ENCODE results near the gene BTN3A1.

BTN3A1 gene

GRCh38 chr6:26362836-26363220 lies 39.2 kb upstream of the BTN3A1 start:
- Histone ChIP-seq H3K79me2 (ENCODE audit: control insufficient read depth, low read length) (no peaks in the 10 kb centered on the region), H3K36me3 (ENCODE audit: control insufficient read depth, low read length) (no peaks in the 10 kb centered on the region), H3K9me3 (ENCODE audit: control insufficient read depth, insufficient read depth, low read length) (no peaks in the 10 kb centered on the region), H4K20me1 (ENCODE audit: control insufficient read depth, insufficient read depth, low read depth, low read length) (no peaks in the 10 kb centered on the region), H3K27me3 (ENCODE audit: control insufficient read depth, low read length) (no peaks in the 10 kb centered on the region), H3F3A (ENCODE audit: control insufficient read depth, insufficient read depth) (no peaks in the 10 kb centered on the region), H3K9me2 (replicated peaks; ENCODE audit: control insufficient read depth, low read length) (no peaks in the 10 kb centered on the region), H3K27ac (ENCODE audit: low read depth, low read length) (no peak overlapping the region), H3K4me2 (ENCODE audit: low read length) (no peak overlapping the region), H3K4me1 (ENCODE audit: control insufficient read depth, low read length) (peaks cover 27% of the 10 kb centered on the region), H3K4me3 (ENCODE audit: low read length) (no peak overlapping the region)
- TF ChIP-seq EZH2phosphoT487 (IDR thresholded peaks at IDR 0.05; ENCODE audit: borderline replicate concordance, low read length) (no peak), CTCF (IDR thresholded peaks at IDR 0.05; ENCODE audit: low read depth, low read length, poor library complexity, severe bottlenecking) (no peak)

GRCh38 chr6:26363882-26364701 lies 38.0 kb upstream of the BTN3A1 start:
- H3K27ac ChIP-seq (ENCODE audit: low read depth, low read length) = no peak overlapping the region
- TF ChIP-seq CTCF (IDR thresholded peaks at IDR 0.05; ENCODE audit: low read depth, low read length, poor library complexity, severe bottlenecking) = no peak
- no peak for TF ChIP-seq EZH2phosphoT487 (IDR thresholded peaks at IDR 0.05; ENCODE audit: borderline replicate concordance, low read length)
- H4K20me1 ChIP-seq (ENCODE audit: control insufficient read depth, insufficient read depth, low read depth, low read length) = no peaks in the 10 kb centered on the region
- no peaks in the 10 kb centered on the region for H3K36me3 ChIP-seq (ENCODE audit: control insufficient read depth, low read length)
- H3K4me1 ChIP-seq (ENCODE audit: control insufficient read depth, low read length) = peaks cover 19% of the 10 kb centered on the region
- no peaks in the 10 kb centered on the region for H3F3A ChIP-seq (ENCODE audit: control insufficient read depth, insufficient read depth)
- H3K4me3 ChIP-seq (ENCODE audit: low read length) = peak overlapping the region; percentile 83
- H3K4me2 ChIP-seq (ENCODE audit: low read length) = peak overlapping the region; percentile 86
- H3K27me3 ChIP-seq (ENCODE audit: control insufficient read depth, low read length) = no peaks in the 10 kb centered on the region
- H3K79me2 ChIP-seq (ENCODE audit: control insufficient read depth, low read length) = no peaks in the 10 kb centered on the region
- H3K9me2 ChIP-seq (replicated peaks; ENCODE audit: control insufficient read depth, low read length) = no peaks in the 10 kb centered on the region
- no peaks in the 10 kb centered on the region for H3K9me3 ChIP-seq (ENCODE audit: control insufficient read depth, insufficient read depth, low read length)

- no peak for TF ChIP-seq EZH2phosphoT487 (IDR thresholded peaks at IDR 0.05; ENCODE audit: borderline replicate concordance, low read length)
- TF ChIP-seq CTCF (IDR thresholded peaks at IDR 0.05; ENCODE audit: low read depth, low read length, poor library complexity, severe bottlenecking) = no peak
- Histone ChIP-seq H3K9me2 (replicated peaks; ENCODE audit: control insufficient read depth, low read length) (no peaks in the 10 kb centered on the region), H3K4me1 (ENCODE audit: control insufficient read depth, low read length) (peaks cover 15% of the 10 kb centered on the region), H3K4me3 (ENCODE audit: low read length) (peak overlapping the region; percentile 83), H3K36me3 (ENCODE audit: control insufficient read depth, low read length) (no peaks in the 10 kb centered on the region), H3F3A (ENCODE audit: control insufficient read depth, insufficient read depth) (no peaks in the 10 kb centered on the region), H3K9me3 (ENCODE audit: control insufficient read depth, insufficient read depth, low read length) (no peaks in the 10 kb centered on the region), H3K27me3 (ENCODE audit: control insufficient read depth, low read length) (no peaks in the 10 kb centered on the region), H3K79me2 (ENCODE audit: control insufficient read depth, low read length) (no peaks in the 10 kb centered on the region), H4K20me1 (ENCODE audit: control insufficient read depth, insufficient read depth, low read depth, low read length) (no peaks in the 10 kb centered on the region), H3K27ac (ENCODE audit: low read depth, low read length) (no peak overlapping the region), H3K4me2 (ENCODE audit: low read length) (peak overlapping the region; percentile 86)
Measured at GRCh38 chr6:26365633-26365995, 36.5 kb upstream of the BTN3A1 start.

All from DOHH2 (cell line).